DND-41 (cell line): ENCODE data around the gene PEX14.

Source experiments
- ATAC-seq: fragments of 200-7000 bp; cut with Tn5 transposase; 3 replicates; pipeline ENCODE4 v1.9.1; 2021; ENCODE audit warnings: low read depth; ENCODE audit not compliant: insufficient read depth
- DNase-seq: peaks from one replicate; pipeline ENCODE4 v3.0.0-alpha.2; 2020
- H2AFZ ChIP-seq: 2 replicates; pipeline ENCODE4 v1.6.0; 2012; ENCODE audit warnings: low read depth, low read length
- H3K27ac ChIP-seq: 2 replicates; pipeline ENCODE4 v1.5.1; 2012; ENCODE audit warnings: low read length, inconsistent platforms
- H3K27me3 ChIP-seq: fragments of 200-600 bp; sonication (generic); 2 replicates; pipeline ENCODE4 v1.6.0; 2012; ENCODE audit warnings: low read length, mild to moderate bottlenecking, inconsistent platforms; ENCODE audit not compliant: insufficient read depth, poor library complexity
- H3K36me3 ChIP-seq: 2 replicates; pipeline ENCODE4 v1.5.1; 2012; ENCODE audit warnings: low read length, inconsistent platforms; ENCODE audit not compliant: insufficient read depth
- H3K4me1 ChIP-seq: 2 replicates; pipeline ENCODE4 v1.5.1; 2012; ENCODE audit warnings: mild to moderate bottlenecking, low read length; ENCODE audit not compliant: insufficient read depth
- H3K4me2 ChIP-seq: 2 replicates; pipeline ENCODE4 v1.6.0; 2012; ENCODE audit warnings: mild to moderate bottlenecking, moderate library complexity, low read length, inconsistent platforms; ENCODE audit not compliant: insufficient read depth
- H3K4me3 ChIP-seq, 2 experiments: fragments of 200-600 bp in 1 of 2; shearing (Covaris generic) in 1 of 2; 2 replicates each; pipeline ENCODE4 v1.5.1; 2012 to 2016; ENCODE audit warnings: inconsistent platforms in 2 of 2, low read length in 2 of 2, mild to moderate bottlenecking in 2 of 2, low read depth in 1 of 2, moderate library complexity in 1 of 2
- H3K79me2 ChIP-seq: 2 replicates; pipeline ENCODE4 v1.6.0; 2012; ENCODE audit warnings: low read length, inconsistent platforms; ENCODE audit not compliant: insufficient read depth
- H3K9ac ChIP-seq: 2 replicates; pipeline ENCODE4 v1.6.0; 2012; ENCODE audit warnings: low read depth, mild to moderate bottlenecking, inconsistent platforms, low read length, moderate library complexity
- H3K9me3 ChIP-seq: 2 replicates; pipeline ENCODE4 v1.5.1; 2012; ENCODE audit warnings: low read length, moderate library complexity, mild to moderate bottlenecking, inconsistent platforms; ENCODE audit not compliant: insufficient read depth, severe bottlenecking
- H4K20me1 ChIP-seq: 2 replicates; pipeline ENCODE4 v1.6.0; 2012; ENCODE audit warnings: low read length; ENCODE audit not compliant: insufficient read depth
- EZH2 ChIP-seq: IDR thresholded peaks from 3 replicates; pipeline ENCODE4 v1.6.1; 2012; ENCODE audit warnings: borderline replicate concordance, low read depth, mild to moderate bottlenecking, moderate library complexity, low read length, inconsistent platforms; ENCODE audit not compliant: severe bottlenecking
- TF ChIP-seq, protein P1 (sequence below): IDR thresholded peaks from 2 replicates; pipeline ENCODE4 v1.5.1; 2012; ENCODE audit warnings: borderline replicate concordance, low read length, moderate library complexity, mild to moderate bottlenecking; ENCODE audit not compliant: poor library complexity, severe bottlenecking; ENCODE audit errors: extremely low read depth

The PEX14 gene

DNA sequence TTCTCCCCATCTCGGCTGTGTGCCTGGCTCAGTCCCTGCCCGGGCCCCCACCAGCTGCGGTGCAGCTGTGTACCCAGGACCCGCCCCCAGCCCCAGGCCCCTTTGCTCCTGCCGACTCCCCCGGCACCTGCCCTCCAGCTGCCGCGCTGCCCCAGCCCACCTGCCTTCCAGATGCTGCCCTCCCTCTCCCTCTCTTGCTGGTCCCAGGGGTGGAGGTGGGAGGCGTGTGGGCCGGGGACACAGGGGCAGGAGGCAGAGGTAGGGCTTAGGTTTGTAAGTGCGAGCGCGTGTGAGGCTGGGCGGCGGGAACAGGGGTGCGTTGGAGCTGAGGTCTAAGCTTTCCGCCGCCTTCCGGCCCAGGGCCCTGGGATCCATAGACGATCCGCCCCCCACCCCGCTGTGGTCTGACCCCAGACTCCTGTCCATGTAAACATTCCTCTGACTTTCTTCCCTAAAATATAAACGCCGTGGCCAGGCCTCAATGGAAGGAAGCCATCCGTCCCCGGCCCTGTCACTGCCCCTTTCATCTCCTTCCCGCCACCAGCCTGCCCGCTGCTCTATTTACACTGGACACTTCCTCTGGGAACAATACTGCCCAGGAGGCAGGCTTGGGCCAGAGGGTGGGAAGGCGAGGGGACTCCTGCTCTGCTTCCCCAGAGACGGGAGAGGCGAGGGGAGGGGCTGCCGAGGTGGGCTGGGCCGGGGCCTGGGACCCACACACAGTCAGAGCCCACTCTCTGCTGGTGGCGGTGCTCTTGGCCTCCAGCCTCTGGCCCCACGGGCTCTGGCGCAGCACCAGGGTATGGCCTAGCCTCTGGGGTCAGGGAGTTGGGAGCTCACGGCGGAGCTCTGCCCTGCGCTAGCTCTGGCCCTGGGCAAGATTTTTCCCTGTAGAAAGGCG, 193.4 kb downstream of the PEX14 start:
- H2AFZ ChIP-seq = no peak overlapping the region
- H3K4me1 ChIP-seq = no peaks in the 10 kb centered on the region
- no peak overlapping the region for H3K4me2 ChIP-seq
- ATAC-seq (no peak), DNase-seq (peak; percentile 12)
- no peak overlapping the region for H3K4me3 ChIP-seq
- H3K9me3 ChIP-seq = no peaks in the 10 kb centered on the region
- no peak overlapping the region for H3K9ac ChIP-seq
- H3K27ac ChIP-seq = no peak overlapping the region
- H3K36me3 ChIP-seq = no peaks in the 10 kb centered on the region; the same call in none of the 2 replicates
- TF ChIP-seq EZH2 = no peak
- TF ChIP-seq, protein P1, sequence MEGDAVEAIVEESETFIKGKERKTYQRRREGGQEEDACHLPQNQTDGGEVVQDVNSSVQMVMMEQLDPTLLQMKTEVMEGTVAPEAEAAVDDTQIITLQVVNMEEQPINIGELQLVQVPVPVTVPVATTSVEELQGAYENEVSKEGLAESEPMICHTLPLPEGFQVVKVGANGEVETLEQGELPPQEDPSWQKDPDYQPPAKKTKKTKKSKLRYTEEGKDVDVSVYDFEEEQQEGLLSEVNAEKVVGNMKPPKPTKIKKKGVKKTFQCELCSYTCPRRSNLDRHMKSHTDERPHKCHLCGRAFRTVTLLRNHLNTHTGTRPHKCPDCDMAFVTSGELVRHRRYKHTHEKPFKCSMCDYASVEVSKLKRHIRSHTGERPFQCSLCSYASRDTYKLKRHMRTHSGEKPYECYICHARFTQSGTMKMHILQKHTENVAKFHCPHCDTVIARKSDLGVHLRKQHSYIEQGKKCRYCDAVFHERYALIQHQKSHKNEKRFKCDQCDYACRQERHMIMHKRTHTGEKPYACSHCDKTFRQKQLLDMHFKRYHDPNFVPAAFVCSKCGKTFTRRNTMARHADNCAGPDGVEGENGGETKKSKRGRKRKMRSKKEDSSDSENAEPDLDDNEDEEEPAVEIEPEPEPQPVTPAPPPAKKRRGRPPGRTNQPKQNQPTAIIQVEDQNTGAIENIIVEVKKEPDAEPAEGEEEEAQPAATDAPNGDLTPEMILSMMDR = no peak
- peaks cover 34% of the 10 kb centered on the region for H4K20me1 ChIP-seq
- H3K27me3 ChIP-seq = no peaks in the 10 kb centered on the region
- no peaks in the 10 kb centered on the region for H3K79me2 ChIP-seq

DNA sequence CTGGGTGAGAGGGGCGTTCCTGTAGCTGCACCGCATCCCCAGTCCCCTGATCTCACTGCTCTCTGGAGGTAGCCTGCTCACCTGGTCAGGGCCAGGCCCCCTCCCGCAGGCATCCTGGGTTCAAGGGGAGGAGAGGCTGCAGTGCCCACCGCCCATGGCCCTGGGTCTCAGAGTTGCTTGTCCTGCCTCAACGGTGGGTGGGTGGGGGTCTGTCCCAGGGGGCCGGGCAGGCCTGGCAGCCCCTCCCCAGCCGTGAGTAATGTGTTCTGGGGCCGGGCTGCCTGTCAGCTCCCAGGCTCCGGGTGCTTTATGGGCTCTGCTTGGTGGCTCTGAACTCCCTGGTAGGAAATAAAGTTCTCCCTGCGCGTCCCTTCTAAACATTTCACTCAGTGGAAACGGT, 194.8 kb downstream of the PEX14 start:
- no peak overlapping the region for H3K27ac ChIP-seq
- no peak overlapping the region for H3K4me2 ChIP-seq
- TF ChIP-seq, protein P1 = no peak
- TF ChIP-seq EZH2 = no peak
- H3K9me3 ChIP-seq = no peaks in the 10 kb centered on the region
- H3K27me3 ChIP-seq = no peaks in the 10 kb centered on the region
- H3K4me1 ChIP-seq = no peaks in the 10 kb centered on the region
- H3K9ac ChIP-seq = no peak overlapping the region
- no peak for DNase-seq
- H4K20me1 ChIP-seq = peaks cover 45% of the 10 kb centered on the region
- no peaks in the 10 kb centered on the region for H3K79me2 ChIP-seq
- ATAC-seq = no peak
- no peaks in the 10 kb centered on the region; the same call in 1 of the 2 replicates for H3K36me3 ChIP-seq
- H3K4me3 ChIP-seq = no peak overlapping the region
- no peak overlapping the region for H2AFZ ChIP-seq

DNA sequence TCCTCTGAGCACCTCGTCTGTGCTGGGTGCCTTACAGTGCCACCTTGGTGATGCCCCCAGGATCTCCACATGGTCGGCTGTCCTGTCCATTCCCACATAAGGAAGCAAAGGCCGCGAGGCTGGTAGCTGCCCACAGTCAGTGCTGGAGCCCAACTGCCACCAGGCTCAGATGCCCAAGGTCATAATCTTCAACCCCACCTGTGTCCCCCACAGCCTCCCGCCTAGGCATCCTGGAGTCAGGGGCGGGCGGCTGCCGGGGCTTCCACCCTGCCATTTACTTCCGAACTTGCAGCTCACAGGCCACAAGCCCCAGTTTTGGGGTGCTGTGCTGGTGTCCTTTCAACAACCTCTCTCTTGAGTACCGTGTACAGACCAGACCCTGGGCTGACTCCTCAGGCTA, 195.4 kb downstream of the PEX14 start:
- Histone ChIP-seq H3K36me3 (no peaks in the 10 kb centered on the region; the same call in 1 of the 2 replicates), H2AFZ (no peak overlapping the region), H3K4me1 (no peaks in the 10 kb centered on the region), H3K27me3 (no peaks in the 10 kb centered on the region), H3K27ac (no peak overlapping the region), H3K79me2 (no peaks in the 10 kb centered on the region), H4K20me1 (peaks cover 48% of the 10 kb centered on the region), H3K9ac (no peak overlapping the region), H3K4me2 (no peak overlapping the region), H3K4me3 (no peak overlapping the region), H3K9me3 (no peaks in the 10 kb centered on the region)
- ATAC-seq (no peak), DNase-seq (no peak)
- TF ChIP-seq EZH2 = no peak
- TF ChIP-seq, protein P1 = no peak
